ENCODE measurements around the gene FSCN2.

The FSCN2 gene

DNA sequence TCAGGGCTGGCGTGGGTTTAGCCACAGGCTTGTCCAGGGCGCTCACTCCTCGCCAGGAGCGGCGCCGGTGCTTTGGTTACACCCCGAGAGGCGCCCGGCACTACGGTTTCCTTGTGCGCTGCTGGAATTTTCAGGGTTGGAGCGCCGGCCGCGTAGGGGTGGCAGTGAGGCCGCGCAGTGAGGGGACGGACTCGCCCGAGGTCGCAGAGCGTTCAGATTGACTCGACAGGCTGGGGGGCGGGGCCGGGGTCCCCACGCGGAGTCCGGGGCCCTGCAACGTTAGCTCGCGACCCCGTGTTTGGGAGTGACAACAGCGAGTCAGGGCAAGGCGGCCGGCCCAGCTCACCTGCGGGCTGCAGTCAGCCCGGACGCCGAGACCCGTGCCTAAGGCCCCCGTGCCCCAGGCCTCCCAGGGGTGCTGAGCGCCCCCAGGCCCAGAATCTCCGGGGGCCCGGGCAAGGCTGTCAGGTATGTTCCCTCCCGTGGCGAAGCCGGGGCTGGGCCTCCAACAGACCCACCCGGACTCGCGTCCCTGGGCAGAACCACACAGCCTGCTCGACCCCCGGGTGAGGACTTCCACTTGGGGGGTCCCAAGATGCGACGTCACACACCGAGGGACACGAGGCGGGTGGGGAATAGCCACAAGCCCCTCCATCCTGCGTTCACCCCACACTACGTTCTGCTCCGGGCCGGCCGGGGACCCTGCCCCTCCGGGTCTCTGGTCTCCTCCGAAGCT lies 14.3 kb upstream of the FSCN2 start:
- DNase-seq, result no peak

DNA sequence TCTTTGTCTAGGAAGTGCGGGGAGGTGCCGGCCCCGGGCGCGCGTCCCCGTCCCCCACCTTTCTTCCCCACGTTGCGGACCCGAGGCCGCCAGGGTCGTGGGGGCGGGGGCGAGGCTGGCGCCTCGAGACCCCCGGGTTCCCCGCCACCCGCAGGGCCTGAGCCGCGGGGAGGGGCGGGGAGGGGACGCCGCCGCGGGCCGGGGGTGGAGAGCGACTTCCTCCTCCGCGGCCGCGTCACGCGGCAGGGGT lies 13.8 kb upstream of the FSCN2 start:
- DNase-seq, result no peak

DNA sequence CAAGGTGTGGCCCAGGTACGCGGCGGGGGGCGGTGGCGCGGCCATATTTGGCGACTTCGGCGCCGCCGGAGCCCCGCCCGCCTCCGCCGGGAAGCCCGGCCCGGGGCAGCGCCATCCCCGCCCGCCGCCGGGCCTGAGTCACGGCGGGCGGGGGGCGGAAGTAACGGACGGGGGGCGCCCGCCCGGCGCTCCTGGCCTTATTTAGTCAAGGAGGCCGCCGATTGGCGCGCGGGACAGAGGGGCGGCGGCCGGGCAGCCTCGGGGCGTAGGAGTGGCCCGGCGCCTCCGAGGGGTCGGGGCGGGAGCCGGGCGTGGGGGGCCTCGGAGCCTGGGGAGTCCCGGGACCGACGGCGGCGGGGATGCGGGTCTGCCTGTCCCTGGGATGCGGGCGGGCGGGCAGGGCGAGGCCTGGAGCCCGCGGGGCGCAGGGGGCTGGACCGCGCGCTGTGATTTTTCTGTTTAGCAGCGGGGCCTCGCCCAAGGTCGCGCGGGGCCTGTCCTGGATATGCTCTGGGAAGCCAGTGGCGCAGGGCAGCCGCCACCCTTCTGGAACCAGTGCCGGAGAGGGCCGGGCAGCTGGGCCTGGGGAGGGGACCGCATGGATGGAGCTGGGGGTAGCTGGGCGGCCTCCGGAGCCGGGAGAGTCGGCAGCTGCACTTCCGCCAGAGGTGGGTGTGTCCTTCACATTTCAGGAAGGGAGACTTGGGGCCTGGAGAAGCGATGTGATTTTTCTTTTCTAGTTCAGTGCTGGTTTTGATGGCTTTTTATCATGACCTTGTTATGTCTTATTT lies 13.2 kb upstream of the FSCN2 start:
- DNase-seq, result no peak

DNA sequence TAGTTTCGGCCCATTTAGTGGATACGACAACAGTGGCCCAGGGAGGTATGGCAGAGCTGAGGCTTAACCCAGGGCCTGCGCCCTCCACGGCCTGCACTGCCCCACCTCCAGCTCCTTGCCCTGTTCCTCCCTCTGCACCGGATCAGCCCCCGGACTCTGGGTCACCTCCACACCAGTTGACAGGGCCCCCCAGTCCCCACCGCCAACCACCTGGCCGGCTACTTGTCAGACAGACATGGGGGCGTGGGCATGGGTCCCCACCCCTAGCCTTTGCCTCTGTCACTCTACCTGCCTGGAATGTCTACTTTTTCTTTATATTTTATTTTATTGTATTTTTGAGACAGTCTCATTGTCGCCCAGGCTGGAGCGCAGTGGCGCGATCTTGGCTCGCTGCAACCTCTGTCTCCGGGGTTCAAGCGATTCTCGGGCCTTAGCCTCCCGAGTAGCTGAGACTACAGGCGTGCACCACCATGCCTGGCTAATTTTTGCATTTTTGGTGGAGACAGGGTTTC lies 12.6 kb upstream of the FSCN2 start:
- no peak for DNase-seq

DNA sequence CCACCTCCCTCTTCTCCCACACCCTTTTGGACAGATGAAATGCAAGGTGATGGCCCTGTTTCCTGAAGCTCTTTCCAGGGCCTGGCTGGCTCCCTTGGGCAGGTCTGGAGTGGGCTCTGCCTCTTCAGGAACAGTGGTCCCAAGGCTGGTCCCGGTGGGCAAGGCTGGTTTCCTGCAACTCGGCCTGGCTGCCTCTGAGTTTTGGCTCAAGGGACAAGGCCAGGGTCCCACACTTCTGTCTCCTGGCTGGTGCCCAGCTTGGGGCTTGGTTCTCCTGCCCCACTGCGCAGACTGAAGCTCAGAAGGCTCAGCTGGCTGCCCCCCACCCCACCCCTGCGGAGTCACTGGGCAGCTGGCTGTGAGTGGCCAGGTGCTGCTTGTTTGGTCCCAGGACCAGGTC lies 11.7 kb upstream of the FSCN2 start:
- DNase-seq, result no peak

DNA sequence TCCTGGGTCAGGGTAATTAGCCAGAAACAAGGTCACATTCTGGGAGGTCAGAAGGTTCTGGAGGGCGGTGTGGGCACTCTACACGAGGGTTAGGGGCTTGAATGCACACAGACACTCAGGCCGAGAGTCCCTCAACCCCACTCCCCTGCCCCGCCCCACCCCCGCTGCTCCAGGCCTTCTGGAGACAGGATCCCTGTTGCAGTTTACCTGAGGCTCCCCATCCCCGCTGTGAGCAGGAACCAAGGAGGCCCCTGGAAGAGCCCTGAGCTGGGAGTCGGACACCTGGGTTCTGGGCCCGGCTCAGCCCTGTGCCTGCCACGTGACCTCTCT lies 11.2 kb upstream of the FSCN2 start:
- no peak for DNase-seq

DNA sequence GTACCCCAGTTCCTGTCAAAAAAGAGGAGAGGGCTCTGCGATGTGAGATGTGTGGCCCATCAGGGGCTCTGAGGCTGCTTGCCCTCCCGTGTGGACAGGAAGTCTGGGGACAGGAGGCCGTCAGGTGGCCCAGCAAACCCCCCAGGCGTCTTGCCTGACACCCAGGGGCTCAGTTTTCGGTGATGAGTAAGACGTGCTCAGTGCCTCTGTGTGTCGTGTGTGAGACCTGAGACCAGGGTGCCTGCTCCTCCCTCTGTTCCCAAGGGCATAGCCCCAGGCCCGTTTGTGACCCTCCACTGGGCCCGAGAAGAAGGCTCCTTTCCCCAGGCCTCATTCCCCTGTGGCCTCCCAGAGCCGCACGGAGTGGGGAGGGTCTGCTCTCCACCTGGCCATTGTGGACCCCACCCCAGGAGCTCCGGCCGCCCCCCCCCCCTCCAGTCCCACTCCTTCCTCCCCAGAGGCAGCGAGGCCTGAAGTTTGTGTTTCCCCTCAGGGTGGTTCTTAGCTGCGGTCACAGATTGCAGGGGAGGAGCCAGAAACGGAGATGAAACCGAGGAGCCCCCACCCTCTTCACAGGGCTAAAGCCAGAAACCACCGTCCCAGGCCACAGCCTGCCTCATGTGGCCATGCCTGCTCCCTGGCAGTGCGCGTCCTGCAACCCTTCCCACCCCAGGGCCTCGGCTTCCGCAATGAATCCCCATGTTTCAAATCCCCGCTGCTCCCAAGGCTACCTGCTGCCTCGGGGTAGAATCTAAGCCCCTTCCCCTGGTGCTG lies 10.7 kb upstream of the FSCN2 start:
- no peak for DNase-seq

DNA sequence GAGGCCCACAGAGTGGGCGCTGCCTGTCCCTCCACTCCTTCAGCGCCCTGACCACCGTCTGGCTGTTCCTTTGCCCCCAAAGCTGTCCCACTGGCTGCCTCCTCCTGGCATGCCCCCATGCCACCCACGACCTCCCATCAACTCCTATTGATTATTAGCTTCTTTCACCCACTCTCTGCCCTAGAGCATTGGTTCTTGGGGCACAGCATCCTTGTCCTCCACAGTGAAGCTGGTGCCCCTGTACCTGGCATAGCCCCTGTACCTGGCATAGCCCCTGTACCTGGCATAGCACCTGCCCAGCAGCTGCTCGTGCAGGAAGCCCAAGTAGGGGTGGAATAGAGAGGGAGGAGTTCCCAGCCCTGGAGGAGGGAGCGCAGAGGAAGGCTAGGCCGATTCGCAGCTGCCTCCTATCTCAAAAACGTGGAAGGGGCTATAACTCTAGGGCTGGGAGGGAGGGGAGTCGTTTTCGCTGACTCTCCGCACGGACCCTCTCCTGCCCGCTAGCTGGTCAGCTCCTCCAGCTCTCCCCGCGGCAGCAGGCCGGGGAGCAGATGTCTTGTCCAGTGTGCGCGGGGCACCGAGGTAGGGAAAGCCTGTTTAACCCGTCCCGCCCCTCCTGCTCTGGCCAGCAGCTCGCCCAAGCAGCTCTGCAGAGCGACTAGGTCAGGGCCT lies 9.9 kb upstream of the FSCN2 start:
- DNase-seq, result no peak

DNA sequence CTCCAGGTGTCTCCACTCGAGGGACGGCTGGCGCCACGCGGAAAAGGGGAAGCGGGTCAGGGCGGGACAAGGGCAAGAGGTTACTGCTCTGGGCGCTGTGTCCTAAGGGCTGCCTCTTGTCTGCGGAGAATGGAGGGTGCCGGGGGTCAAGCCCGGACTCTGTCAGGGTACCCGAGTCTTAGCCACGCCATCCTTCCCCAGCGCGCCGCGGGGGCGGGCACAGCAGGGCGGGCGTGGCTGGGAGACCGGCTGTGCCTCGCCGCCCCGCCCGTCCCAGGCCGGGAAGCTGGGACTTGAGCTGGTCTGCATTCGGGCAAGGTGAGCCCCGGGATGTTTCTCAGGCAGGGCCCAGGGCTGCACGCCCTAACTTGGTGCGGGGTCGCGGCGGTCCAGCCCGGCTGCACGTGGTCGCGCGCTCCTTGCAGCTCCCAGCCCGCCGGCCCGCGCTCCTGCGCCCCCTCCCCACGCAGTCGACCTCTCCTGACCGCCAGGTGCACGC lies 9.3 kb upstream of the FSCN2 start:
- no peak for DNase-seq

DNA sequence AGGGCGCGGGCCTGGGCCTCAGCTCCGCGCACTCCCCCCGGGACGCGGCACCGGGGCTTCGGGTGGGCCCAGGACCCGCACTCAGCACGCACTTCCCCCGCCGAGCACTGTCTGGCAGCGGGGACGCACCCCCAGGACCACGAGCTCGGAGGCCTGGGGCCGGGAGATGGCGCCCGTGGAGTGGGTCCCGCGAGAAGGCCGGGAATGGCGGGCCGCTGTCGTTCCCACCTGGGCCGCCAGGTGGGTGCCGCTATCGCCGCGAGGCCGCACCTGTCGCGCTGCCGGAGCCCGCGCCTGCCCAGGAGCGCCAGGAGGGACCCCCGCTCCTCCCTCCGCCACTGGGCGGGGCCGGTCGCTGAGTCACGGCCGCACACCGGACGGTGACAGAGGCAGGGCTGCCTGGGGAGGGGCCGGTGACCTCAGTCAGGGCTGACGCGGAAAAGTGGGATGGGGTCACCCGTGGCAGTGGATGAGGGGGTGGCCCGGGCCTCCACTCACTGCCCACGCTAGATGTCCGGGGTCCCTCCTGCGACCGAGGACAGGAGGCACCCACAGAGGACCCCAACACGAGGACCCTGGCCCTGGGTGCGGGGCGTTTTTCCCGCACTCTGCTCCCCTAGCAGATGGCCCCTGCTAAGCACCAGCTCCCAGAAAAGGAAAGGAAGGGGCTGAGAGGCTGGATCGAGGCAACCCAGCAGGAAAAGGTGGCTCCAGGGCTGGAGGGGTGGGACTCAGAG lies 8.7 kb upstream of the FSCN2 start:
- no peak for DNase-seq

DNA sequence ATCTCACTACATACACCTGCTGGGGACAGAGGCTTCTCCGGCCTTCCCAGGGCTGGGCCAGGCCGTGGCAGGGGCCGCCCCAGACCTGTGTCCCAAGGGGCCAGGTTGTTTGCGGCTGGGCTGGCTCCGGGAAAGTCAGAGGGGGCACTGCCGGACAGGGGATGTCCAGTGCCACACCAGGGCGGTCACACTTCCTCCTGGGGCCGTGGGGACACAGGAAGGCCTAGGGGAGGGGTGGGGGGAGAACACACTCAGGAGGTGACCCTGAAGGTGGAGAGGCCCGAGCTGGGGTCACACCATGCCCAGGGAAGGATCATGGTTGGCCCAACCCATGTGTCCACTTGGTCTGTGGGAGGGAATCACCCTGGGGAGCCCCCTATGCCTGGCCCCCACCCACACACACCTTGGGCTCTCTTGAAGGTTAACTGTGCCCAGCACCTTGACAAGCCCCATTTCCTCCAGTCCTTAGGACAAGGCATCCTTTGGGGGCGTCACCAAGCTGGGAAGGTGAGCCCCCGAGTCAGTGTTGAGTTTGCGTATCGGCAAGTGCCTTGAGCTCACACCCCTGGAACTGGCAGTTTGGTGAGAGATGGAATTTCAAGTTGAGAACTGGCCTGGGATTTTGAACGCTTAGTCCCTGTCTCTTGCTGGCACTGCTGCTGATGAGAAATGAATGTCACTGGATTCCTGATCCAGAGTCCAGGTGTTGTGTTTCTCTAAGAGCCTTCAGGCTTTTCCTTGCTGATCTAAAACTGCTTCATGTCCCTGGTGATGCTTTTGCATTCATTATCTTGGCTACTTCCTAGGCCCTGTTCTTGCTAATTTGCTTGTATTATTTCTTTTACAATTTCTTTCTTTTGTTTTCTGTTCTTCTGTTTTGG lies 7.9 kb upstream of the FSCN2 start:
- no peak for DNase-seq

DNA sequence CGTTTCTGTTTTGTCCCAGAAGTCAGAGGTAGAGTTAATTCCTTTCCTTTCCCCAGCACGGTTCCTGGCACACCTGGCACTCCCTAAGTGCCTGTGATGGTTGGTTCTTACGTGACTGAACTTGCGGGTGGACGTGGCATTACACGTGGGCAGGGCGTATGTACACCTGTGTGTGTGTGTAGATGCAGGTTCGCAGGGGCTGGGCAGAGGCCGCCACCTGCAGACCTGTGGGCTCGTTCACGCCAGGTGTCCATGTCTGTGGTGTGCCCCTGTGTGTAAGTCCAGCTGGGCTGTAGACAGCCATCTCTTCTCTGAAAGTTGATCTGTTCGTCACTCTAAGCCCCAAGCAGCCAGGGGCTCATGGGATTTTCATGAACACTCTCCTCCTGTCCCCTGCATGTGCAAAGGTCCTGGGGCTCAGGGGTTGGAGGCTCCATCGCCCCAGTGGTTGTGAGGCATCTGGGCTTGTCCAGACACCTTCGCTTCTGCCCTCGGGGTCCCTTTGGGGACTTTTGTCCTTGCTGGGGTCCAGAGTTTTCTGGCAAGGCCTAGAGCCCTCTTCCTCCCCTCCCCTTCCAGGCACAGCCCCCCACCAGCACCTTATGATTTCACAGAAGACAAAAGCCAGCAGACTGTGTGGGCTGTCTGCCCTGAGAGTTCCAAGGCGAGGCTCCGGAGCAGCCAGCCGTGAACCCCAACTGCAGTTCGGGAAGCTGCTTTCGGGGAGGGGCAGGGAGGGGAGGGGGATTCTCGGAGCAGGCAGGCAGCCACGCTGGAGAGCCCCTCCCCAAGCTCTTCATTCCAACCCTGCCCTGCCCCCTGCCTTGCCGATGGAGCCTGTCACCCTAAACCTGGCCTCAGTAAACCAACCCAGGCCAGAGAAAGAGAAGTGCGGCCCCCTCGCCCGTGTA lies 5.4 kb upstream of the FSCN2 start:
- no peak for DNase-seq

DNA sequence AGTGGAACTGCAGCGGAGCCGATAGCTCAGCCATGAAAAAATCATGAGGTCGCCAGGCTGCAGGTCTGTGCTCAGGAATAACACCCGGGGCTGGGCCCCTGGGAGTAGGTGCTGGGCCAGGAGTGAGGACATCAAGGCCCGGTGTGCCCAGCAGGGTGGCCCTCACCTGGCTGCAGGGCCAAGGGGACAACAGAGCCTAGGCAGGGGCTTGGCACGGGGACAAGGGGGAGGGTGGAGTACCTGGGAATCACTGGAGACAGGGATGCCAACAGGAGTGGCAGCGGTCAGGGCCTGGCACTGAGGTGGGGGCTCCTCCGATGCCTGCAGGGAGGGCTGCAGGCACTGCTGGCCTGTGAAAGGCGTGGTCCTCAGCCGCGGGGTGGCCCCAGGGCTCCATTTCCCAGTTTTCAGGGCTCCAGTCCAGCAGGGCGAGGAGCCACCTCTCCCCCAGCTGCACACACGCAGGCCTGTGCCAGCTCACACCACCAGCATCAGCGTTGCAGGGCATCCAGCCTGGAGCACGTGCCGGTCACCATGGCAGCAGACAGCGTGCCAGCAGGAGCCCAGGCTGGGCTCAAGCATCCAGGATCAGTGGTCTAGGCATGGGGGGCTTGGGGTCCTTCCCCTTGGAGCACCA lies 4.7 kb upstream of the FSCN2 start:
- no peak for DNase-seq

DNA sequence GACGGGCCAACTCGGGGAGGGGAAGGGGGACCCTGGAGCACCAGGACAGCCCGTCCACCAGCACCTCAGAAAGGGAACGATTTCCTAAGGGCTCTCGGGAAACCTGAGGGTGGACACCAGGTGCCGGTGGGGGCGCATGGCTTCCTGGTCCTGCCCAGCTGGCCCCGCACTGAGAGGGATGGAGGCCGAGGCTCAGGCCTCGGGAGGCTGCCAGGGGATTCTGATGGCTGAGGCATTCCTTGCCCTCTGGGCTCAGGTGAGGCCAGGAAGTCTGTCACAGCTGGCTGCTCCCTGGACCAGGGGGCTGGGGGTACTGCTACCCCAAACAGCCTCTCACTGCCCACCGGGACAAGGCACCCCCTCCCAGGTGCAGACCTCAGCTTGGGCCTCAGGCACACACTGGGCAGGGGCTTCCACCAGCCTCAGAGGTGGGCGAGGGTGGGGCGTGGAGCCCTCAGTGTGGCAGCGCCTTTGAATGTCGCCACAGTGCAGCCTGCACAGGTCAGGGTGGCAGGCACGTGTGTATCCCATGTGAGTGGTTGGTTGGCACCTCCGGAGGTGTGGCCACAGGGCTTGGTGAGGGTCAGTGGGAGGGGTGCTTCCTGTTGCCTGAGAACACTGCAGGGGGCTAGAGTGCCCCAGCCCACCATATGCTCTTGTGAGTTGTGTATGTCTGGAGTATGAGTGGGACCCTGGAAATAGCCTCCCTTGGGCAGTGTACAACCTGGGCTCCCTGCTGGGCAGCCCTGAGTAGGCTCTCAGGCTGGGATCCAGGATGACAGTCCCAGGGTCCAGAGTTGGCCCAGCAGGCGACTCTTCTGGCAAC lies 3.9 kb upstream of the FSCN2 start:
- no peak for DNase-seq

DNA sequence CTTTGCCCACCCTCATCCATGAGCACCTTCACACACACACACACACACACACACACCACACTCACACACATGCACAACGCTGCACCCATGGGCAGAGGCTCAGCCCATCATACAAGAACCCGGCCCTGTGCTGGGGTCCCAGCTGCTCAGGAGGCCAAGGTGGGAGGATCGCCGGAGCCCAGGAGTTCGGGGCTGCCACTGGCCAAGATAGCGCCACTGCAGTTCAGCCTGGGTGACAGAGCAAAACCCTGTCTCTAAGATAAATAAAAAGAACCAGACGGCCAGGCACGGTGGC lies 3.4 kb upstream of the FSCN2 start:
- no peak for DNase-seq

DNA sequence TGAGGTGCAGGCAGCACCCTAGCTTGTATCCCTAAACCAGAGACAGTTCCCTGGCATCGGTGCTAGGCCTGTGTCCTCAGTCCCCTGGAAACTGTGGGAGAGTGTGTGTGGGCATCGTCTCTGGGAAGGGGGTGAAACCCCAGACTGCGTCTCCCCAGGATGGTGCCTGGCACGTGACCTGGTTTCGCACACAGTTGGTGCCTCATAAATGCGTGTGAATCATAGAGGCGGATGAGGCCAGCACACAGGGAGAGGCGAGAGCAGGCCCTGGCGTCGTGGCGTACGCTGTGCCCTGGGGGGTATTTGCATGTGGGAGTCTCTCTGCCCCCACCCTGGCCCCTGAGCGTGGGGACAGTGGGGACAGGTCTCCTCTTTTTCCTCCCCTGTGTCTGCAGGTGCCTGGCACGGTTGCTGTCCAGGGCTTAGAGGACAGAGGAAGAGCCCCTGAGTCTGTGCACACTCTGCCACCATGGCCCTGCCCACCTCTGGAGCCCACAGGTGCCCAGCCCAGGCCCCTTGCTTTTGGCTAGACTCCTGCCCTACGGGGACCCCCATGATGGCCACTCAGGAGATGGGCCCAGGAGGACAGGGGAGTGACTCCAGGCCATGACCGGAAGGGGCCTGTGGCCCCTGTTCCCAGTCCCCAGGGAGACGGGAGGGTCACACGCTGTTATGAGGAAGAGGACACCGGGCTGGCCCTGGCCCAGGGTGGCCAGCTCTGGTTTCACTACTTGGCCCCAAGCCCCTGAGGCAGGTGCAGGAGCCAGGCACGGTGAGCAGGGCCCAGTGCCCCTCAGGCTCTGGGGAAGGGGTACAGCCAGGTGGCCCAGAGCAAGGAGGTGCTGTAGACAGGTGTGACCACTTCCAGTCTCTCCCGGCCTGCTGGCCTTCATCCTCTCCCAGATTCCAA lies 1.3 kb upstream of the FSCN2 start:
- no peak for DNase-seq

DNA sequence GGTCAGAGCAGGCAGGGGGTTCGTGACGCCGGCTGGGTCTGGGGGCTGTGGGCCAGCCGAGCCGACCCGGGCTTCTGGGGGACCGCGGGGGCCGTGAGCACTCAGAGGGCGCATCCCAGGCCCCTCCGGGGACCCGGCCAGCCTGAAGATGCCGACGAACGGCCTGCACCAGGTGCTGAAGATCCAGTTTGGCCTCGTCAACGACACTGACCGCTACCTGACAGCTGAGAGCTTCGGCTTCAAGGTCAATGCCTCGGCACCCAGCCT lies 140 bp downstream of the FSCN2 start:
- no peak for DNase-seq

DNA sequence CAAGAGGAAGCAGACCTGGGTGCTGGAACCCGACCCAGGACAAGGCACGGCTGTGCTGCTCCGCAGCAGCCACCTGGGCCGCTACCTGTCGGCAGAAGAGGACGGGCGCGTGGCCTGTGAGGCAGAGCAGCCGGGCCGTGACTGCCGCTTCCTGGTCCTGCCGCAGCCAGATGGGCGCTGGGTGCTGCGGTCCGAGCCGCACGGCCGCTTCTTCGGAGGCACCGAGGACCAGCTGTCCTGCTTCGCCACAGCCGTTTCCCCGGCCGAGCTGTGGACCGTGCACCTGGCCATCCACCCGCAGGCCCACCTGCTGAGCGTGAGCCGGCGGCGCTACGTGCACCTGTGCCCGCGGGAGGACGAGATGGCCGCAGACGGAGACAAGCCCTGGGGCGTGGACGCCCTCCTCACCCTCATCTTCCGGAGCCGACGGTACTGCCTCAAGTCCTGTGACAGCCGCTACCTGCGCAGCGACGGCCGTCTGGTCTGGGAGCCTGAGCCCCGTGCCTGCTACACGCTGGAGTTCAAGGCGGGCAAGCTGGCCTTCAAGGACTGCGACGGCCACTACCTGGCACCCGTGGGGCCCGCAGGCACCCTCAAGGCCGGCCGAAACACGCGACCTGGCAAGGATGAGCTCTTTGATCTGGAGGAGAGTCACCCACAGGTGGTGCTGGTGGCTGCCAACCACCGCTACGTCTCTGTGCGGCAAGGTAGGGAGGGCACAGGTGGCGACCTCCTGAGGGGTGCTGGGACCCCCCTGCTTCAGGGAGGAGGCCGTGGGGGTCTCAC lies 667 bp downstream of the FSCN2 start:
- no peak for DNase-seq
